Measurements from ENCODE around the gene KLHL26. TPM values are rescaled to one million over a fixed set of nuclear protein-coding genes. Genes with fewer than 3 reads are reported as not detected.
A peak's percentile ranks its signal among the peaks of the same experiment; 100 is the strongest.

KLHL26 gene
- total and polyA plus RNA-seq, 2 of the 13 experiments (the other 11 are each of a cell fraction or from before 2014, with no cell fraction given), result 1.5 to 1.7 TPM

GRCh38 chr19:18610556-18611326 lies 26.1 kb upstream of the KLHL26 start (continued):
- TF ChIP-seq ARID4A (CRISPR knock-in tag; IDR thresholded peaks at IDR 0.05; ENCODE audit: borderline replicate concordance), result peak; percentile 51; the same call in 1 of the 2 replicates
- TF ChIP-seq, protein P1, sequence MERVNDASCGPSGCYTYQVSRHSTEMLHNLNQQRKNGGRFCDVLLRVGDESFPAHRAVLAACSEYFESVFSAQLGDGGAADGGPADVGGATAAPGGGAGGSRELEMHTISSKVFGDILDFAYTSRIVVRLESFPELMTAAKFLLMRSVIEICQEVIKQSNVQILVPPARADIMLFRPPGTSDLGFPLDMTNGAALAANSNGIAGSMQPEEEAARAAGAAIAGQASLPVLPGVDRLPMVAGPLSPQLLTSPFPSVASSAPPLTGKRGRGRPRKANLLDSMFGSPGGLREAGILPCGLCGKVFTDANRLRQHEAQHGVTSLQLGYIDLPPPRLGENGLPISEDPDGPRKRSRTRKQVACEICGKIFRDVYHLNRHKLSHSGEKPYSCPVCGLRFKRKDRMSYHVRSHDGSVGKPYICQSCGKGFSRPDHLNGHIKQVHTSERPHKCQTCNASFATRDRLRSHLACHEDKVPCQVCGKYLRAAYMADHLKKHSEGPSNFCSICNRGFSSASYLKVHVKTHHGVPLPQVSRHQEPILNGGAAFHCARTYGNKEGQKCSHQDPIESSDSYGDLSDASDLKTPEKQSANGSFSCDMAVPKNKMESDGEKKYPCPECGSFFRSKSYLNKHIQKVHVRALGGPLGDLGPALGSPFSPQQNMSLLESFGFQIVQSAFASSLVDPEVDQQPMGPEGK (CRISPR knock-in tag; IDR thresholded peaks at IDR 0.05), result peak; percentile 100
- TF ChIP-seq JUN (CRISPR knock-in tag; IDR thresholded peaks at IDR 0.05), result no peak; the same call in 1 of the 2 replicates
- TF ChIP-seq ZBTB14 (CRISPR knock-in tag; IDR thresholded peaks at IDR 0.05), result no peak
- TF ChIP-seq, protein P2, sequence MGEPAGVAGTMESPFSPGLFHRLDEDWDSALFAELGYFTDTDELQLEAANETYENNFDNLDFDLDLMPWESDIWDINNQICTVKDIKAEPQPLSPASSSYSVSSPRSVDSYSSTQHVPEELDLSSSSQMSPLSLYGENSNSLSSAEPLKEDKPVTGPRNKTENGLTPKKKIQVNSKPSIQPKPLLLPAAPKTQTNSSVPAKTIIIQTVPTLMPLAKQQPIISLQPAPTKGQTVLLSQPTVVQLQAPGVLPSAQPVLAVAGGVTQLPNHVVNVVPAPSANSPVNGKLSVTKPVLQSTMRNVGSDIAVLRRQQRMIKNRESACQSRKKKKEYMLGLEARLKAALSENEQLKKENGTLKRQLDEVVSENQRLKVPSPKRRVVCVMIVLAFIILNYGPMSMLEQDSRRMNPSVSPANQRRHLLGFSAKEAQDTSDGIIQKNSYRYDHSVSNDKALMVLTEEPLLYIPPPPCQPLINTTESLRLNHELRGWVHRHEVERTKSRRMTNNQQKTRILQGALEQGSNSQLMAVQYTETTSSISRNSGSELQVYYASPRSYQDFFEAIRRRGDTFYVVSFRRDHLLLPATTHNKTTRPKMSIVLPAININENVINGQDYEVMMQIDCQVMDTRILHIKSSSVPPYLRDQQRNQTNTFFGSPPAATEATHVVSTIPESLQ (CRISPR knock-in tag; conservative IDR thresholded peaks at IDR 0.05), result no peak
- TF ChIP-seq ZNF569 (CRISPR knock-in tag; IDR thresholded peaks at IDR 0.05; ENCODE audit: borderline replicate concordance), result no peak
- TF ChIP-seq RNF2 (conservative IDR thresholded peaks at IDR 0.05; ENCODE audit: low read depth), result no peak
- no peak for TF ChIP-seq SAFB2 (CRISPR knock-in tag; IDR thresholded peaks at IDR 0.05; ENCODE audit: borderline replicate concordance, low read depth)
- no peak for TF ChIP-seq NFIC (IDR thresholded peaks at IDR 0.05; ENCODE audit: low read length)
- 0 out of 2 replicates have a peak, but pooled peaks have one; percentile 31 for TF ChIP-seq TFE3 (CRISPR knock-in tag; IDR thresholded peaks at IDR 0.05)
- no peak for TF ChIP-seq ZNF660 (CRISPR knock-in tag; IDR thresholded peaks at IDR 0.05; ENCODE audit: borderline replicate concordance, low read depth)
- peak; percentile 95 for TF ChIP-seq ZNF263 (CRISPR knock-in tag; IDR thresholded peaks at IDR 0.05)
- TF ChIP-seq, protein P3, sequence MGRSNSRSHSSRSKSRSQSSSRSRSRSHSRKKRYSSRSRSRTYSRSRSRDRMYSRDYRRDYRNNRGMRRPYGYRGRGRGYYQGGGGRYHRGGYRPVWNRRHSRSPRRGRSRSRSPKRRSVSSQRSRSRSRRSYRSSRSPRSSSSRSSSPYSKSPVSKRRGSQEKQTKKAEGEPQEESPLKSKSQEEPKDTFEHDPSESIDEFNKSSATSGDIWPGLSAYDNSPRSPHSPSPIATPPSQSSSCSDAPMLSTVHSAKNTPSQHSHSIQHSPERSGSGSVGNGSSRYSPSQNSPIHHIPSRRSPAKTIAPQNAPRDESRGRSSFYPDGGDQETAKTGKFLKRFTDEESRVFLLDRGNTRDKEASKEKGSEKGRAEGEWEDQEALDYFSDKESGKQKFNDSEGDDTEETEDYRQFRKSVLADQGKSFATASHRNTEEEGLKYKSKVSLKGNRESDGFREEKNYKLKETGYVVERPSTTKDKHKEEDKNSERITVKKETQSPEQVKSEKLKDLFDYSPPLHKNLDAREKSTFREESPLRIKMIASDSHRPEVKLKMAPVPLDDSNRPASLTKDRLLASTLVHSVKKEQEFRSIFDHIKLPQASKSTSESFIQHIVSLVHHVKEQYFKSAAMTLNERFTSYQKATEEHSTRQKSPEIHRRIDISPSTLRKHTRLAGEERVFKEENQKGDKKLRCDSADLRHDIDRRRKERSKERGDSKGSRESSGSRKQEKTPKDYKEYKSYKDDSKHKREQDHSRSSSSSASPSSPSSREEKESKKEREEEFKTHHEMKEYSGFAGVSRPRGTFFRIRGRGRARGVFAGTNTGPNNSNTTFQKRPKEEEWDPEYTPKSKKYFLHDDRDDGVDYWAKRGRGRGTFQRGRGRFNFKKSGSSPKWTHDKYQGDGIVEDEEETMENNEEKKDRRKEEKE (IDR thresholded peaks at IDR 0.05), result no peak
